ENCODE results near the gene TRIM15.
A peak's percentile ranks its signal among the peaks of the same experiment; 100 is the strongest.

- TF ChIP-seq CTCF (IDR thresholded peaks at IDR 0.05 in 2 of 3, conservative IDR thresholded peaks at IDR 0.05 in 1 of 3; ENCODE audit: insufficient read depth in 2 of 3, low read depth in 1 of 3, low read length in 3 of 3) (no peak), JUN (IDR thresholded peaks at IDR 0.05; ENCODE audit: borderline replicate concordance, low read depth, low read length) (no peak), JUN (CRISPR knock-in tag; IDR thresholded peaks at IDR 0.05; ENCODE audit: borderline replicate concordance) (no peak), SP2 (IDR thresholded peaks at IDR 0.05; ENCODE audit: extremely low read depth, low read depth, low read length, poor library complexity, severe bottlenecking) (no peak), HCFC1 (IDR thresholded peaks at IDR 0.05; ENCODE audit: low read depth, low read length) (no peak), ZNF77 (CRISPR knock-in tag; IDR thresholded peaks at IDR 0.05) (no peak), RCOR1 (IDR thresholded peaks at IDR 0.05; ENCODE audit: borderline replicate concordance in 1 of 2, low read depth in 2 of 2, low read length in 2 of 2) (peak in 1 of 2 experiments; percentile 46; a peak in 1 of 4 replicates), DPF2 (IDR thresholded peaks at IDR 0.05) (no peak), EZH2 (IDR thresholded peaks at IDR 0.05; ENCODE audit: borderline replicate concordance, low read depth, low read length) (no peak), NKRF (IDR thresholded peaks at IDR 0.05; ENCODE audit: borderline replicate concordance) (no peak)
These were observed 37.4 kb downstream of the TRIM15 start for GRCh38 chr6:30200551-30201281.

Data from K562 (cell line).